ENCODE measurements around the gene PRICKLE1. TPM values are rescaled to one million over a fixed set of nuclear protein-coding genes. Genes with fewer than 3 reads are reported as not detected.

PRICKLE1 gene
- total RNA-seq: 18.8 TPM
- long read RNA-seq, full-length matches to known transcripts: 8 of 25 reads
- long read RNA-seq, partial matches to known transcripts: 2 of 25 reads
- long read RNA-seq, other reads (novel, unspliced or antisense): 15 of 25 reads

DNA sequence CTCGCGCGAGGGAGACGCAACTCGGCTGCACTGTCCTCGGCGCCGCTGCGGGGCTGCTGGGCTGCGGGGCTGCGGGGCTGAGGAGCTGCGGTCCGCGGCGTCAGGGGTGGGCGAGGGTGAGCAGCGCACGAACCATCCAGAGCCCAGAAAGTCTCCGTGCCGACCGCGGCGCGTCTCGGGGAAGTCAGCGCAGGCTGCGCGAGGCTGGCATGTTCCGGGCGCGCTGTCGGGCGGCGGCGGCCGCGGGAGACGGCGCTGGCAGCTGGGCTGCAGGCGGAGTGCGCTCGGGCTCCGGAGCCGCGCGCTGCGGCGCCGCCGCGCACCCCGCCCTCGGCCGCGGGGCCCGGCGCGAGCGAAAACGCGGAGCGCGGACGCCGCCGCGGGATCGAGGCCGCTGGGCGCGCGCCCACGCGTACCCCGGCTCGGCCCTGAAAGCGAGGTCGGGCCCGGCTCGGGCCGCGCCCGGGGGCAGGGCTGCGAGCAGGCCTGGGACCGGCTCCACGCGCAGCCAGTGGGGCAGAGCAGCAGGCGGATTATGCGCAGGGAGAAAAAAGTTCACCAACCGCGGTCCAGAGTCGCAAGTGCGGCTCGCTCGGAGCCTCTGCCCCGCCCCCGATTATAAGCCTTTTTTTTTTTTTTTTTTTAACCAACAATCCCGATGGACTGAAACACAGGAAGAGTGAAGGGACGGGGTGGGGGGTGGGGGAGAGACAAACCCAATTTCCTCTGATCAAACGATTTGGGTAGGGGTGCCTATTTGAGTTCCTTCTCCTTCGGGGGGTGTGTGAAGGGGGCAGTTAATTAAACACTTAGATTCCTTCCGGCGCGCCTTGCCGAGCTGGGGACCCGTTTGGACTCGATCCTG, at the start of gene PRICKLE1:
Gene PRICKLE1 (minus strand): TSS at position 282 of the 865 bp plus-strand sequence. CDS start 117,230 bp downstream, outside the sequence.
- Histone ChIP-seq H3K27ac (peak within 1 kb of the TSS; percentile 82), H3K9me3 (no peaks in the 10 kb centered on the region), H3K4me3 (peak within 1 kb of the TSS; percentile 82), H3K27me3 (ENCODE audit: low read depth) (peaks cover 3% of the 10 kb centered on the region), H3K4me1 (peaks cover 26% of the 10 kb centered on the region), H3K36me3 (no peaks in the 10 kb centered on the region)
- intact Hi-C loops (cut with DNase I): no loop called here
- ATAC-seq: peak; percentile 90
- peak; percentile 54 for DNase-seq
- TF ChIP-seq, protein P1, sequence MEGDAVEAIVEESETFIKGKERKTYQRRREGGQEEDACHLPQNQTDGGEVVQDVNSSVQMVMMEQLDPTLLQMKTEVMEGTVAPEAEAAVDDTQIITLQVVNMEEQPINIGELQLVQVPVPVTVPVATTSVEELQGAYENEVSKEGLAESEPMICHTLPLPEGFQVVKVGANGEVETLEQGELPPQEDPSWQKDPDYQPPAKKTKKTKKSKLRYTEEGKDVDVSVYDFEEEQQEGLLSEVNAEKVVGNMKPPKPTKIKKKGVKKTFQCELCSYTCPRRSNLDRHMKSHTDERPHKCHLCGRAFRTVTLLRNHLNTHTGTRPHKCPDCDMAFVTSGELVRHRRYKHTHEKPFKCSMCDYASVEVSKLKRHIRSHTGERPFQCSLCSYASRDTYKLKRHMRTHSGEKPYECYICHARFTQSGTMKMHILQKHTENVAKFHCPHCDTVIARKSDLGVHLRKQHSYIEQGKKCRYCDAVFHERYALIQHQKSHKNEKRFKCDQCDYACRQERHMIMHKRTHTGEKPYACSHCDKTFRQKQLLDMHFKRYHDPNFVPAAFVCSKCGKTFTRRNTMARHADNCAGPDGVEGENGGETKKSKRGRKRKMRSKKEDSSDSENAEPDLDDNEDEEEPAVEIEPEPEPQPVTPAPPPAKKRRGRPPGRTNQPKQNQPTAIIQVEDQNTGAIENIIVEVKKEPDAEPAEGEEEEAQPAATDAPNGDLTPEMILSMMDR (IDR thresholded peaks at IDR 0.05): no peak

DNA sequence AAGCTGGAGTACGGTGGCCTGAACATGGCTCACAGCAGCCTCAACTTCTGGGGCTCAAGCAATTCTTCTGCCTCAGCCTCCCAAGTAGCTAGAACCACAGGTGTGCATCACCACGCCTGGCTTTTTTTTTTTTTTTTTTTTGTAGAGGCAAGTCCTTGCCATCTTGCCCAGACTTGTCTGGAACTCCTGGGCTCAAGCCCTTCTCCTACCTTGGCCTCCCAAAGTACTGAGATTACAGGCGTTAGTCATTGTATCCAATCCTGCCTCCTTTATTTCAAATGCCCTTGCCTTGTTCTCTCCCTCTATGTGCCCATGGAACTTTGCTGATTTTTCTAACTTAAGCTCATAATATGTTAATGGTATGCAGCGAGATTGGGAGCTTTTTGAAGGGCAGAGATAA, 49.2 kb upstream of the PRICKLE1 start:
- intact Hi-C loops (cut with DNase I): no loop called here
- Histone ChIP-seq H3K9me3 (no peaks in the 10 kb centered on the region), H3K27ac (no peak overlapping the region), H3K4me3 (no peak overlapping the region), H3K4me1 (no peaks in the 10 kb centered on the region), H3K36me3 (no peaks in the 10 kb centered on the region), H3K27me3 (ENCODE audit: low read depth) (no peaks in the 10 kb centered on the region)
- ATAC-seq (no peak), DNase-seq (no peak)
- TF ChIP-seq, protein P1 (IDR thresholded peaks at IDR 0.05): no peak

DNA sequence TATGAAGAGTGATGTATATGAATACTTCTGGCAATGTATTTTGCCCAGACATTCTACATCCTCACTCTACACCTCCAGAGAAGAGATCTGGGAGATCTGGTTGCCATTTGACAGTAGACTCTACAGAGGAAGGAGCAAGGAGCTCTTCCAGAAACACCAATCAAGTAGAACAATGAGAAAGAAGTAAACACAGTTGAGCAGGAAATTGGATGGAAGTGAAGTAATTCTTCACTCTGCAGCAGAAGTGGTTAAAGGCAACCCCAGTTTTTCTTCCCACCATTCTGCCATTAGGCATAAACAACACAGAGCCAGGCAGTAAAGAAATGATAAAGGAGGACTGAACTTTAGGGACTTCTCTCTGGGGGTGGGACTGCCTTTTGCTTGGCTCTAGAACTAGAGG, 48.5 kb upstream of the PRICKLE1 start:
- H3K9me3 ChIP-seq: no peaks in the 10 kb centered on the region
- H3K4me3 ChIP-seq: no peak overlapping the region
- H3K4me1 ChIP-seq: no peaks in the 10 kb centered on the region
- no peak for ATAC-seq
- intact Hi-C loops (cut with DNase I): no loop called here
- TF ChIP-seq, protein P1 (IDR thresholded peaks at IDR 0.05): no peak
- DNase-seq: no peak
- no peaks in the 10 kb centered on the region for H3K27me3 ChIP-seq (ENCODE audit: low read depth)
- no peak overlapping the region for H3K27ac ChIP-seq
- no peaks in the 10 kb centered on the region for H3K36me3 ChIP-seq

DNA sequence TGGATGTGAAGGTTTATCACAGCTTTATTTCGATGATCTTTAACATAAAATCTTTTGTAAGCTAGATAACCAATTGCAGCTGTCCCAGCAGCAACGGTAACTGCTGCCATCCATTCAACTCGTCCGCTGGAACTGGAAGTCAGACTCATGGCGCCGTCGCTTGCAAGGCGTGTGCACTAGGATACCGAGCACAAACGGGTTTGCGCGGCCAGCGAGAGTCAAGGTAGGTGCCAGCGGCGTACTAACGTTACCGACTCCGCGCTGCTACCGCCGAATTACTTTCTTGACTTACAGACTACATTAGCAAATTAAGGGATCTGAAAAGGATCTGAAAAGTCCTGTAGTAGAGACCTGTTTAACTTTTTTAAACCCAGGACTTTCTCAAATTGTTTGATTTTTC, 47.4 kb upstream of the PRICKLE1 start:
- TF ChIP-seq, protein P1 (IDR thresholded peaks at IDR 0.05): no peak
- H3K4me3 ChIP-seq: no peak overlapping the region
- no peaks in the 10 kb centered on the region for H3K36me3 ChIP-seq
- DNase-seq: no peak
- no peak for ATAC-seq
- no peaks in the 10 kb centered on the region for H3K9me3 ChIP-seq
- no peaks in the 10 kb centered on the region for H3K27me3 ChIP-seq (ENCODE audit: low read depth)
- no peaks in the 10 kb centered on the region for H3K4me1 ChIP-seq
- H3K27ac ChIP-seq: no peak overlapping the region
- intact Hi-C loops (cut with DNase I): no loop called here

DNA sequence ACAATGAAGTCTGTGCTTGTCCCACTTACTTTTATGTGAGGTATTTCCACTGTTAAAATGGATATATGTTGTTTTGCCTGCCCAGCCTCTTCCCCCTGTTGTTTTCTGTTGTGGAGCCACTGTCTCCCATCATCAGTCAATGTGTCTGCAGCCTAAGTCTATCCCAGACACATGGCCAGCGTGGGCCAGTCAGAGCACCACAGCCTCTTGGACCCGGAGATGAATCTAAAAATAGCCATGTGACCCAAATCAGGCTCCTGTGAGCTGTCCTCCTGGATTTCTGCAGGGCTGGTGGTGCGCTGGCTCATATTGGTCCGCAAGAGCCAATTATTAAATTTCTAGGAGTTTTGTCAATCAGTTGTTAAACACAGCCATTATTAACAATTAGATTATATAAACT, 44.0 kb upstream of the PRICKLE1 start:
- Histone ChIP-seq H3K27me3 (ENCODE audit: low read depth) (no peaks in the 10 kb centered on the region), H3K27ac (no peak overlapping the region), H3K9me3 (no peaks in the 10 kb centered on the region), H3K4me1 (no peaks in the 10 kb centered on the region), H3K36me3 (no peaks in the 10 kb centered on the region), H3K4me3 (no peak overlapping the region)
- DNase-seq (no peak), ATAC-seq (no peak)
- intact Hi-C loops (cut with DNase I): no loop called here
- TF ChIP-seq, protein P1 (IDR thresholded peaks at IDR 0.05): no peak

Measured in lower lobe of right lung (tissue), 2 donors.